NCI-H1105 treated with DMSO at 0.1 percent for 48 hours (cell line): ENCODE measurements around the gene SLC38A10.

Experiments used
- DNase-seq: peaks from one replicate; lab custom pipeline; 2025; lab: John Stamatoyannopoulos, UW

Gene SLC38A10

GRCh38 chr17:81254955-81255717 is 40.0 kb downstream of the SLC38A10 start:
- DNase-seq: peak; percentile 1

GRCh38 chr17:81253358-81254131 is 41.6 kb downstream of the SLC38A10 start:
- DNase-seq: peak; percentile 31

DNA sequence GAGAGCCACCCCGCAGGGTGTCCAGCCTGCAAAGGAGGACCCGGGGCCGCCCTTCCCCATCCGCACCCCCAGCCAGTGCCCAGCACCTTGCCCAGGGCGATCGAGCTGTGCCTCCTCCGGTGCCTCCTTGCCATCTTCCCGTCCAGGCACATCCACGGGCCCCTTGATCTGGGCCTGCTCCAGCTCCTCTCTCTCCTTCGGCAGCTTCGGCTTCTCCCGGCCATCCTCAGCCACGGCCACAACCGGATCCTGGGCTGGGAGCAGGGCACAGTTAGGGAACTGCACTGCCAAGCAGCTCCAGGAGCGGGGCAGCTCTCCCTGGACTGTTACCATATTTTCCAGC is 42.1 kb downstream of the SLC38A10 start:
- DNase-seq: no peak

GRCh38 chr17:81252326-81252986 is 42.7 kb downstream of the SLC38A10 start:
- no peak for DNase-seq

- peak; percentile 98 for DNase-seq
These were observed 43.3 kb downstream of the SLC38A10 start for GRCh38 chr17:81251709-81252301.

DNA sequence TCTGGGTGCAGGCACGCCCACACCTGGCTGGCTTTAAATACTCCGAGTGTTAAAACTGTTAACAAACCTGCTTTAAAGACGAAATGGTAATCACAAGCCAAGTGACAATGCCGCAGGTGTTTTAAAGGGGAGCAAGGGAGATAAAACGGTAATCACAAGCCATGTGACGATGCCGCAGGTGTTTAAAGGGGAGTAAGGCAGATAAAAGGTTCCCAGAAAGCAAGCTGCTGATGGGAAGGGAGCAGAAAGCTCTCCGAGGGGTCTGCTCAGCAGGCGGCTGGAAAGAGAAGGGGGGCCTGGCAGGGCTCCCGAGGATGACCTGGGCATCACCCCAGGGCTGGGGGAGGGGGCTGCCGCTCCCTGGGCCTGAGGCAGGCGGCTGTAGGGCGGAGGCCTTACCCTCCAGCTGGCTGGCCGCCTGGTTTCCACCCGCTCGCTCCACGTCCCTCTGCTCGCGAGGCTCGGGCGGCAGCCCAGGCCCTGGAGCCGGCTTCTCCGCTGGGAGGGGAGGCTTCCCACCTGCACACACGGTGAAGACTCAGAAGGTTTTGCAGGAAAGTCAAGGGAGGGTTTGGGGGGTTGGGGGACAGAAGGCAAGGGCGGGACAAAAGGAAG is 43.9 kb downstream of the SLC38A10 start:
- DNase-seq: peak; percentile 97

GRCh38 chr17:81250286-81251093 is 44.6 kb downstream of the SLC38A10 start:
- DNase-seq: peak; percentile 59

DNA sequence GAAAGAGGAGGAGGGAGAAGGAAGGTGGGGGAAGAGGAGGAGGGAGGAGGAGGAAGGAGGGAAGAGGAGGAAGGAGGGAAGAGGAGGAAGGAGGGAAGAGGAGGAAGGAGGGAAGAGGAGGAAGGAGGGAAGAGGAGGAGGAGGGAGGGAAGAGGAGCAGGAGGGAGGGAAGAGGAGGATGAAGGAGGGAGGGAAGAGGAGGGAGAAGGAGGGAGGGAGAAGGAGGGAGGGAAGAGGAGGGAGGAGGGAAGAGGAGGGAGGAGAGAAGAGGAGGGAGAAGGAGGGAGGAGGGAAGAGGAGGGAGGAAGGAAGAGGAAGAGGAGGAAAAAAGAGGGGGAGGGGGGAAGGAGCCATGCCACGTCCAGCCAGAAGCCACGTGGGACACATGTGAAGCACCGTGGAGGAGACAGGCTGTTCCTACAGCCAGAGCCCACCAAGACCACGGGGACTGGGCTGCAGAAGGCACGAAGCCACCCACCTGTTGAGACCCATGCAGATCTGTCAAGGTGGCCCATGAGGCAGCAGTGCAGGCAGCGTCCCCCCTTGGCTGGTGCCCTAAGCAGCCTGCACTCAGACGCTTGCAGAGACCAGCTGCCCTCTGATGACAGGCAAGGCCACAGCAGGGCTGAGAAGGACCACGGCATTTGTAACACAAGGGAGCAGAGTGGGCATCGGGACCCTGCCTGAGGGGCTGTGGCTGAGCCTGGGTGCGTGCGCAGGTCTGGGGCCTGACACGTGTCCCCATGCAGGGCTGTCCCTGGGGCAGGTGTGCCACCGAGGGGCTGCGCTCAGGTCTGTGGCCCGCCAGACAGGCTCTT is 45.7 kb downstream of the SLC38A10 start:
- no peak for DNase-seq

DNA sequence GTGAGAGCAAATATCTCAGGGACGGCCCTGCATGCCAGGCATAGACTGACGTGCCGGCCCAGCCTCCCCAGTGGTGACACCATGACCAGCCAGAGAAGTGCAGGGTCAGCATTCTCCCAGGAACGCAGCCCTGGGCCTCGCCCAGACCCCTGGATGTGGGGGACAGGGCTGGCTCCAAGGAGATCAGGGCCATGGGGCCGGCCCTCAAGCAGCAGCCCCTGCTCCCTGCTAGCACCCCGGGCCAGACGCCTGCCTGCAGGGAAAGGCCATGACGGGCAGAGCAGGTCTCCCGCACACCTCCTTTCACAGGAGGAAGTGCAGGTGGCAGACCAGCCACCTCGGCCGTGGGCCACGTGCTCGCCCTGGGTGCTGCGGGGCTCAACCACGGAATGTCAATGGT is 46.5 kb downstream of the SLC38A10 start:
- no peak for DNase-seq

- no peak for DNase-seq
These were observed 47.6 kb downstream of the SLC38A10 start for GRCh38 chr17:81247339-81247990.

DNA sequence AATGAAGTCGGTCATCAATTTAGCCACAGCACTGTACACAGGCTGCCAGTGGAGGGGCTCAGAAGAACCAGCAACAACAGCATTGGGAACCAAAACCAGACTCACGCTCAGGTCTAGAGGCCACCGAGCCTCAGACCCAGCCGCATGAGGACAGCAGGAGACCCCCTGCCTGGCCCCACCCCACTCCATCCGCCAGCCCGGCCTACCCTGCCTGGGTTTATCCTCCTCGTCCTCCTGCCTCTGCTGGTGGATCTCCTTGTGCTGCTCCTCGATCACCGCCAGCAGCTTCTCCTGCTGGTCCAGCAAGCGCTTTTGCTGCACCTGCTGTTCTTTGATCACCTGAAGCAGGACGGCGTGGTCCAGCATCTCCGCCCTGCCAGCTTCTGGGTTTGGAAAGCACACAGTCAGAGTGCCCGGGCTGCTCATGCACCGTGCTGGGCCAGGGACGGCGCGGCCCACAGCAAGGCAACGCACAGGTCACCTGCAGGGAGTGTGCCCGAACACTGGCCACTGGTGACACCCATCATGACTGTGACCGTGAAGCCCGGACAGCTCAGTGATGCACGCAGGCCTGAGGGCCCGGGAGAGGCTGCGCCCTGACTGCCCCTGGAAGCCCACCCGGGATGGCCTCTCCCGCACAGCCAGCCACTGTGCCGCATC is 48.3 kb downstream of the SLC38A10 start:
- DNase-seq: no peak

GRCh38 chr17:81246343-81246670 is 48.8 kb downstream of the SLC38A10 start:
- no peak for DNase-seq

- no peak for DNase-seq
These were observed 49.3 kb downstream of the SLC38A10 start for GRCh38 chr17:81245665-81246342.

GRCh38 chr17:81245024-81245664 is 50.0 kb downstream of the SLC38A10 start:
- DNase-seq: no peak

- no peak for DNase-seq
These were observed 50.6 kb downstream of the SLC38A10 start for GRCh38 chr17:81244358-81245023.

- no peak for DNase-seq
These were observed 51.8 kb downstream of the SLC38A10 start for GRCh38 chr17:81243333-81243664.

- no peak for DNase-seq
These were observed 52.4 kb downstream of the SLC38A10 start for GRCh38 chr17:81242421-81243332.
